Thyroid gland (tissue), 4 donors: ENCODE results near the gene GPNMB. TPM values are rescaled to one million over a fixed set of nuclear protein-coding genes. Genes with fewer than 3 reads are reported as not detected.
"Not testable (repeated sequence)": the region's sequence is repeated elsewhere in the genome, so short reads cannot be mapped to it uniquely, and the experiment has no call there.

Experiments
- DNase-seq, 2 donors: peaks; one replicate each; pipeline ENCODE4 v3.0.0-alpha.2; 2019
- H3K27ac ChIP-seq, 3 donors: fragments of 200-600 bp; sonication (generic); 1 replicate in 2 of 3; 2 replicates in 1 of 3; pipeline ENCODE4 v1.5.1; 2016 to 2019; ENCODE audit warnings: mild to moderate bottlenecking in 1 of 3, moderate library complexity in 1 of 3
- H3K27me3 ChIP-seq: fragments of 200-600 bp; sonication (generic); one replicate; pipeline ENCODE4 v1.5.1; 2019
- H3K36me3 ChIP-seq, 2 donors: fragments of 200-600 bp; sonication (generic); one replicate each; pipeline ENCODE4 v1.5.1; 2016 to 2019
- H3K4me1 ChIP-seq, 2 donors: fragments of 200-600 bp; sonication (generic); one replicate each; pipeline ENCODE4 v1.5.1; 2017 to 2019
- H3K4me3 ChIP-seq, 3 donors: fragments of 200-600 bp; sonication (generic); replicated peaks in 1 of 3; 1 replicate in 2 of 3; 2 replicates in 1 of 3; pipeline ENCODE4 v1.5.1; 2016; ENCODE audit warnings: mild to moderate bottlenecking in 1 of 3
- H3K9me3 ChIP-seq: fragments of 200-600 bp; sonication (generic); one replicate; pipeline ENCODE4 v1.5.1; 2017
- CTCF ChIP-seq, 6 experiments: fragments of 200-600 bp in 3 of 6; fragments of 450-650 bp in 3 of 6; sonication (generic) in 3 of 6; IDR thresholded peaks; one replicate each; pipeline ENCODE4 v1.5.1; 2016 to 2019; ENCODE audit warnings: antibody characterized with exemption in 6 of 6, mild to moderate bottlenecking in 2 of 6, inconsistent platforms in 1 of 6, moderate library complexity in 1 of 6
- POLR2A ChIP-seq, 2 donors: fragments of 450-650 bp; IDR thresholded peaks; one replicate each; pipeline ENCODE4 v1.6.1; 2017; ENCODE audit warnings: antibody characterized with exemption in 2 of 2, mild to moderate bottlenecking in 2 of 2, moderate library complexity in 1 of 2
- WGBS, 2 donors: methylation state at CpG; one replicate each; pipeline ENCODE4 v1.1.5; 2017; 5-methylcytosine and 5-hydroxymethylcytosine counted together
- intact Hi-C: fragments of 100-400 bp; cut with DNase I; formaldehyde crosslinking; loops from one replicate; pipeline ENCODE4 v1.15.1; 2023
- total RNA-seq, 4 donors: library from RNA; depleted of rRNA; stranded (reverse); fragments of >200 nt; gene quantifications; one replicate each; pipeline ENCODE4 v1.2.3, GENCODE V29; 2016

Gene GPNMB
- total RNA-seq, 4 donors from 2014 or later = 31.4 to 84.8 (median 69.9) TPM

GRCh38 chr7:23216021-23216420 is 30.6 kb upstream of the GPNMB start:
- 69 to 76% methylated on average over 2 of the region's 2 CpGs for WGBS, 2 donors
- no peak for TF ChIP-seq POLR2A (IDR thresholded peaks at IDR 0.05)
- no peak for TF ChIP-seq CTCF (IDR thresholded peaks at IDR 0.05)
- no peak overlapping the region for H3K27ac ChIP-seq
- no peaks in the 10 kb centered on the region for H3K9me3 ChIP-seq
- peak in 1 of 2 donors; percentile 19 for DNase-seq
- H3K36me3 ChIP-seq = no peaks in the 10 kb centered on the region
- H3K27me3 ChIP-seq = no peaks in the 10 kb centered on the region
- no peak overlapping the region for H3K4me3 ChIP-seq
- no peaks in the 10 kb centered on the region for H3K4me1 ChIP-seq
- intact Hi-C loops = no loop called here

GRCh38 chr7:23218196-23218595 is 28.4 kb upstream of the GPNMB start:
- Histone ChIP-seq H3K27me3 (no peaks in the 10 kb centered on the region), H3K9me3 (no peaks in the 10 kb centered on the region), H3K4me3 (no peak overlapping the region), H3K27ac (no peak overlapping the region), H3K4me1 (no peaks in the 10 kb centered on the region), H3K36me3 (no peaks in the 10 kb centered on the region)
- intact Hi-C loops = no loop called here
- no peak for TF ChIP-seq POLR2A (IDR thresholded peaks at IDR 0.05)
- no peak for TF ChIP-seq CTCF (IDR thresholded peaks at IDR 0.05)
- WGBS, 2 donors = 47 to 58% methylated on average over 3 of the region's 3 CpGs
- DNase-seq = no peak

GRCh38 chr7:23220690-23221305 is 25.8 kb upstream of the GPNMB start:
- 76 to 80% methylated on average over 10 of the region's 10 CpGs for WGBS, 2 donors
- Histone ChIP-seq H3K27me3 (no peaks in the 10 kb centered on the region), H3K9me3 (no peaks in the 10 kb centered on the region), H3K4me1 (no peaks in the 10 kb centered on the region), H3K36me3 (no peaks in the 10 kb centered on the region), H3K27ac (no peak overlapping the region), H3K4me3 (no peak overlapping the region)
- intact Hi-C loops = no loop called here
- TF ChIP-seq POLR2A (IDR thresholded peaks at IDR 0.05) = no peak
- no peak for TF ChIP-seq CTCF (IDR thresholded peaks at IDR 0.05)
- no peak for DNase-seq

GRCh38 chr7:23222439-23223030 is 24.0 kb upstream of the GPNMB start:
- H3K27ac ChIP-seq = no peak overlapping the region
- H3K4me3 ChIP-seq = no peak overlapping the region
- intact Hi-C loops = no loop called here
- DNase-seq = no peak
- WGBS, 2 donors = 38 to 44% methylated on average over 5 of the region's 5 CpGs
- TF ChIP-seq CTCF (IDR thresholded peaks at IDR 0.05) (no peak), POLR2A (IDR thresholded peaks at IDR 0.05) (no peak)
- H3K4me1 ChIP-seq = no peaks in the 10 kb centered on the region
- no peaks in the 10 kb centered on the region for H3K36me3 ChIP-seq
- no peaks in the 10 kb centered on the region for H3K27me3 ChIP-seq
- H3K9me3 ChIP-seq = no peaks in the 10 kb centered on the region

GRCh38 chr7:23224364-23224763 is 22.2 kb upstream of the GPNMB start:
- intact Hi-C loops, H3K27me3 ChIP-seq, H3K36me3 ChIP-seq, H3K4me3 ChIP-seq, H3K4me1 ChIP-seq, H3K27ac ChIP-seq, DNase-seq, H3K9me3 ChIP-seq: not testable (repeated sequence)
- WGBS, 2 donors = 88% methylated on average over 4 of the region's 4 CpGs
